Stimulated activated CD4-positive, alpha-beta T cell treated with anti-CD3 and anti-CD28 coated beads, Interleukin-4, amount 100 ng/mL, for 48 hours (primary cell): ENCODE data around the gene CEP63.

Source experiments
- DNase-seq, 2 donors: peaks; one replicate each; pipeline ENCODE4 v3.0.0-alpha.2; 2020; ENCODE audit warnings: low read depth in 2 of 2

The CEP63 gene

GRCh38 chr3:134468519-134468918, 17.3 kb upstream of the CEP63 start:
- no peak for DNase-seq

- DNase-seq: no peak
Observed at GRCh38 chr3:134471521-134472193, 14.2 kb upstream of the CEP63 start.

- no peak for DNase-seq
Observed at GRCh38 chr3:134472831-134473230, 13.0 kb upstream of the CEP63 start.

- peak; percentile 65 to 83 for DNase-seq
Observed at GRCh38 chr3:134473868-134474546, 11.8 kb upstream of the CEP63 start.

- DNase-seq: no peak
Observed at GRCh38 chr3:134474956-134475355, 10.9 kb upstream of the CEP63 start.

- DNase-seq: no peak
Observed at GRCh38 chr3:134476306-134476705, 9.6 kb upstream of the CEP63 start.

GRCh38 chr3:134477002-134477401, 8.9 kb upstream of the CEP63 start:
- DNase-seq: no peak

GRCh38 chr3:134477938-134478337, 7.9 kb upstream of the CEP63 start:
- DNase-seq: no peak

- no peak for DNase-seq
Observed at GRCh38 chr3:134480546-134480945, 5.3 kb upstream of the CEP63 start.

- no peak for DNase-seq
Observed at GRCh38 chr3:134481166-134481565, 4.7 kb upstream of the CEP63 start.

- DNase-seq: no peak
Observed at GRCh38 chr3:134482622-134483021, 3.2 kb upstream of the CEP63 start.

- DNase-seq: no peak
Observed at GRCh38 chr3:134483195-134483900, 2.5 kb upstream of the CEP63 start.

GRCh38 chr3:134485075-134485717, 661 bp upstream of the CEP63 start:
- peak; percentile 82 to 86 for DNase-seq

GRCh38 chr3:134486577-134487041, 752 bp downstream of the CEP63 start:
- peak in 1 of 2 donors; percentile 19 for DNase-seq

- DNase-seq: no peak
Observed at GRCh38 chr3:134487406-134487805, 1.5 kb downstream of the CEP63 start.

GRCh38 chr3:134494495-134494894, 8.6 kb downstream of the CEP63 start:
- no peak for DNase-seq

GRCh38 chr3:134495980-134496379, 10.1 kb downstream of the CEP63 start:
- DNase-seq: no peak

- no peak for DNase-seq
Observed at GRCh38 chr3:134496471-134497071, 10.7 kb downstream of the CEP63 start.

- DNase-seq: no peak
Observed at GRCh38 chr3:134503266-134503665, 17.4 kb downstream of the CEP63 start.

GRCh38 chr3:134504132-134504531, 18.3 kb downstream of the CEP63 start:
- DNase-seq: no peak

- DNase-seq: no peak
Observed at GRCh38 chr3:134505485-134505884, 19.6 kb downstream of the CEP63 start.

GRCh38 chr3:134511500-134511899, 25.6 kb downstream of the CEP63 start:
- DNase-seq: no peak
